Measurements from ENCODE around the gene HAUS6. TPM values are rescaled to one million over a fixed set of nuclear protein-coding genes. Genes with fewer than 3 reads are reported as not detected.

The HAUS6 gene
- total and polyA plus RNA-seq, 2 donors (not counting 1 experiment from before 2014, with no cell fraction given) = 4.1 to 13.5 TPM

DNA sequence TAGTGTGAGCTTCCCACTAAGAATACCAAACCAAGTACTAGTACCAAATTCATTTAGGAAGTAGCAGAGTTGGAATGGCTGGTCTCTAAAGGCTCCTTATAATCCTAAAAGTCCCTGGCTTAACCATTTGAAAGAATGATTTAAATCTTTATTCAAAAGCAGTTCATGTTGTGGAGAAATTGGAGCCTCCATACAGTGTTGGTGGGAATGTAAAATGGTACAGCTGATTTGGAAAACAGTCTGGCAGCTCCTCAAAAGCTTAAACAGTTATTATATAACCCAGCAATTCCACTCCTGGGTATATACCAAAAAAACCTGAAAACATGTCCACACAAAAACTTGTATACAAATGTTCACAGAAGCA is 21.7 kb upstream of the HAUS6 start:
- H3K9ac ChIP-seq (ENCODE audit: low read length) = no peak overlapping the region
- H3K4me1 ChIP-seq (ENCODE audit: control insufficient read depth in 2 of 2, insufficient read depth in 2 of 2, low read length in 2 of 2) = peaks cover 5 to 22% of the 10 kb centered on the region in 2 donors
- Mint-ChIP-seq H3K9me3 (ENCODE audit: insufficient read depth) (no peaks in the 10 kb centered on the region), H3K4me3 (no peak overlapping the region), H3K27ac (peak overlapping the region; percentile 20), H3K27me3 (no peaks in the 10 kb centered on the region), H3K4me1 (peaks cover 20% of the 10 kb centered on the region)
- H3K27me3 ChIP-seq (replicated peaks in 1 of 4; ENCODE audit: control extremely low read depth in 1 of 4, control insufficient read depth in 3 of 4, insufficient read depth in 4 of 4, low read length in 3 of 4) = no peaks in the 10 kb centered on the region
- CTCF ChIA-PET = no interaction called here
- ATAC-seq (ENCODE audit: low read depth) (no peak), DNase-seq (no peak)
- TF ChIP-seq EZH2 (IDR thresholded peaks at IDR 0.05; ENCODE audit: borderline replicate concordance, insufficient read depth, low read depth, low read length, poor library complexity, severe bottlenecking) = no peak
- TF ChIP-seq CTCF (IDR thresholded peaks at IDR 0.05) = no peak
- H4K20me1 ChIP-seq (ENCODE audit: control insufficient read depth, insufficient read depth, low read length, poor library complexity, severe bottlenecking) = no peaks in the 10 kb centered on the region
- no peak overlapping the region for H3K4me2 ChIP-seq (replicated peaks; ENCODE audit: low read depth, low read length, poor library complexity, severe bottlenecking)
- POLR2A ChIA-PET = no interaction called here
- H3K9me3 ChIP-seq (ENCODE audit: control extremely low read depth in 1 of 3, control insufficient read depth in 2 of 3, insufficient read depth in 1 of 3, low read length in 2 of 3) = no peaks in the 10 kb centered on the region
- no peaks in the 10 kb centered on the region for H3K79me2 ChIP-seq (ENCODE audit: control insufficient read depth, insufficient read depth, low read length)
- peaks cover 0 to 17% of the 10 kb centered on the region in 2 experiments for H3K36me3 ChIP-seq (replicated peaks in 1 of 2; ENCODE audit: control extremely low read depth in 1 of 2, control insufficient read depth in 1 of 2, extremely low read depth in 1 of 2, insufficient read depth in 2 of 2, low read length in 1 of 2)
- no peak overlapping the region for H3K4me3 ChIP-seq (ENCODE audit: control extremely low read depth in 1 of 5, extremely low read depth in 1 of 5, insufficient read depth in 1 of 5, low read depth in 2 of 5, low read length in 4 of 5)
- no peak overlapping the region for H3K27ac ChIP-seq (ENCODE audit: low read length in 2 of 2)
- intact Hi-C loops (cut with micrococcal nuclease) = no loop called here
- no peak overlapping the region for H2AFZ ChIP-seq (ENCODE audit: insufficient read depth, low read depth, low read length, poor library complexity, severe bottlenecking)

- ATAC-seq (ENCODE audit: low read depth) = no peak
- peaks cover 11% of the 10 kb centered on the region for H3K4me1 Mint-ChIP-seq
Measured at GRCh38 chr9:19122490-19123042, 19.9 kb upstream of the HAUS6 start.

More at GRCh38 chr9:19122490-19123042, 19.9 kb upstream of the HAUS6 start:
- Histone ChIP-seq H4K20me1 (ENCODE audit: control insufficient read depth, insufficient read depth, low read length, poor library complexity, severe bottlenecking) (no peaks in the 10 kb centered on the region), H3K79me2 (ENCODE audit: control insufficient read depth, insufficient read depth, low read length) (no peaks in the 10 kb centered on the region), H3K36me3 (replicated peaks in 1 of 2; ENCODE audit: control extremely low read depth in 1 of 2, control insufficient read depth in 1 of 2, extremely low read depth in 1 of 2, insufficient read depth in 2 of 2, low read length in 1 of 2) (peaks cover 0 to 27% of the 10 kb centered on the region in 2 experiments), H3K9me3 (ENCODE audit: control extremely low read depth in 1 of 3, control insufficient read depth in 2 of 3, insufficient read depth in 1 of 3, low read length in 2 of 3) (no peaks in the 10 kb centered on the region), H3K4me3 (ENCODE audit: control extremely low read depth in 1 of 5, extremely low read depth in 1 of 5, insufficient read depth in 1 of 5, low read depth in 2 of 5, low read length in 4 of 5) (no peak overlapping the region), H3K4me2 (replicated peaks; ENCODE audit: low read depth, low read length, poor library complexity, severe bottlenecking) (no peak overlapping the region), H3K9ac (ENCODE audit: low read length) (no peak overlapping the region), H3K4me1 (ENCODE audit: control insufficient read depth in 2 of 2, insufficient read depth in 2 of 2, low read length in 2 of 2) (peaks cover 0 to 14% of the 10 kb centered on the region in 2 donors), H3K27ac (ENCODE audit: low read length in 2 of 2) (no peak overlapping the region), H3K27me3 (replicated peaks in 1 of 4; ENCODE audit: control extremely low read depth in 1 of 4, control insufficient read depth in 3 of 4, insufficient read depth in 4 of 4, low read length in 3 of 4) (no peaks in the 10 kb centered on the region), H2AFZ (ENCODE audit: insufficient read depth, low read depth, low read length, poor library complexity, severe bottlenecking) (no peak overlapping the region)
- Mint-ChIP-seq H3K4me3 (no peak overlapping the region), H3K9me3 (ENCODE audit: insufficient read depth) (no peaks in the 10 kb centered on the region), H3K27ac (no peak overlapping the region), H3K27me3 (no peaks in the 10 kb centered on the region)
- 100% methylated on average over 1 of the region's 3 CpGs for WGBS (ENCODE audit: insufficient coverage)
- CTCF ChIA-PET = interaction anchor here (1.4 kb wide), 1 partner anchor 9 kb away, joined by 3 read pairs; no protein-coding TSS in a partner anchor
- no peak for DNase-seq
- no peak for TF ChIP-seq EZH2 (IDR thresholded peaks at IDR 0.05; ENCODE audit: borderline replicate concordance, insufficient read depth, low read depth, low read length, poor library complexity, severe bottlenecking)
- no peak for TF ChIP-seq CTCF (IDR thresholded peaks at IDR 0.05)
- POLR2A ChIA-PET = no interaction called here
- intact Hi-C loops (cut with micrococcal nuclease) = no loop called here

Measured in B cell (primary cell).